Measurements from ENCODE around the gene PROX1.

The PROX1 gene

DNA sequence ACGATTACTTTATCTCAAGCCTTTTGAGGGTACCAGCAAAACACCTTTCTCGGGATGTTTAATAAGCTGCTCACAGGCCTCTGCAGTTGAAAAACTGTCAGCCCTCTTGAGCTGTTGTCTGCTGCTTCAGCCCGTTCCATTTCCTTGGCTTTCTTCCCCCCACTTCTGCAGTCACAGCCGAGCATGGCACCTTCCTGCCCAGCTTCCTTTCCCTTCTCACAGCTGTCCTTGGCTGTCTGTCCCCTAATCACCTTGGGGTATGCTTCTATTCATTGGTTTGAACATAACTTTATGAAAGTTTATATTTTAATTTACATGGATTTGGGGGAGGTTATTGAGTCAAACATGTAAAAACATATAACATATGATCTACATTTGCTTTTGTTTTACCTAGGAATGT lies 6.9 kb upstream of the PROX1 start:
- DNase-seq: no peak

DNA sequence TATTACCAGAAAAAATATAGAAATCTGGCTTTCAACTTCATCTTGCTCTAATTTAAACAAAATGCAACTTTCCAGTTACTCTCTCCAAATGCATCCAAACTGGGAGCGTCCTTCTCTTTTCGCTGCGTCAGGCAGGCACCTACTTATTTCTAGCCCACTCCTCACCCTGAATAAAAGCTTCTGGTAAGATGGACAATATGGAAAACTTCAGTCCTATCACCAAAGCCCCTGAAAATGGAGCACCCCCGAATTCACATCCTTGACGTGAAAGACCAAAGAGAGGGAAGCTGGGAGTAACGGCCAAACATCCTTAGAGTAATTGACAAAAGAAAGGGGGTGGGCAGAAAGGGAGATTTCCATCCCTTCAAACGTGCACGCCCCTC lies 5.5 kb upstream of the PROX1 start:
- no peak for DNase-seq

DNA sequence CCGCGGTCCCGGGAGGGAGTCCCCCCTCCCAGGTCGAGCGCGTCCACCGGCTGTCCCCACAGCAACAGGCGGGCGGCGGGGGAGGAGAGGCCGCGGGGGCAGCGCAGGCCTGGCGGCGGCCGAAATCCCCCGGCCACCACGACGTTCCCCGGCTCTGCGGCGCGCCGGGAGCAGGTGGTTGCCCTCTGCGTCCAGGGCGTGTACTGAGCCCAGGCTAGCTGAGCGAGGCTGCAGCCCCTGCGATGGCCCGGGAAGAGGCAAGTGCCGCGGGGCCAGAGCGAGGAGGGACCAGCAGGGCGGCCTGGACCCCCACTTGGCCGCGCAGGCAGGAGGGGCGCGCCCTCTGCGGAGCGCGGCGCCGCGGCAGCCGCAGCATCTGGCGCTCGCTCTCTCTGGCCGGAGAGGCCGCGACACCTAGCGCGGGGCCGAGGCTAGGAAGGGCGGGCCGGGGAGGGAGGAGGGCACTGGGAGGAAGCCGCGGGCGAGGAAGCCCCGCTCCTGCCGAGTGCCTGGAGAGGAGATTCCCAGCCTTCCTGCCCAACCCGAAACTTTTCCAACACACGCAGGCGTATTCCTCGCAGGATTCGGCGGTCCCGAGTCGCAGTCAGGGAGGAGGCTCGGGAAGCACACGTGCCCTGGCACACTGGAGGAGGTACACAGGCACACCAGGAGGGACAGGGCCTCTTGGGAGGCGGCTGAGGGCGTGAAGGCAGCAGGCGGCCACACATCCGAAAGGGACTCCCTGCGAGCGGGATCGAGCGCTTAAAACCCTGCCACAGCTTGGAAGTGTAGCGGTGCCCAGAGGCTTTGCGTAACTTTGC lies 4.9 kb upstream of the PROX1 start:
- DNase-seq: no peak

- no peak for DNase-seq
These were observed 4.0 kb upstream of the PROX1 start for GRCh38 chr1:213983493-213984386.

DNA sequence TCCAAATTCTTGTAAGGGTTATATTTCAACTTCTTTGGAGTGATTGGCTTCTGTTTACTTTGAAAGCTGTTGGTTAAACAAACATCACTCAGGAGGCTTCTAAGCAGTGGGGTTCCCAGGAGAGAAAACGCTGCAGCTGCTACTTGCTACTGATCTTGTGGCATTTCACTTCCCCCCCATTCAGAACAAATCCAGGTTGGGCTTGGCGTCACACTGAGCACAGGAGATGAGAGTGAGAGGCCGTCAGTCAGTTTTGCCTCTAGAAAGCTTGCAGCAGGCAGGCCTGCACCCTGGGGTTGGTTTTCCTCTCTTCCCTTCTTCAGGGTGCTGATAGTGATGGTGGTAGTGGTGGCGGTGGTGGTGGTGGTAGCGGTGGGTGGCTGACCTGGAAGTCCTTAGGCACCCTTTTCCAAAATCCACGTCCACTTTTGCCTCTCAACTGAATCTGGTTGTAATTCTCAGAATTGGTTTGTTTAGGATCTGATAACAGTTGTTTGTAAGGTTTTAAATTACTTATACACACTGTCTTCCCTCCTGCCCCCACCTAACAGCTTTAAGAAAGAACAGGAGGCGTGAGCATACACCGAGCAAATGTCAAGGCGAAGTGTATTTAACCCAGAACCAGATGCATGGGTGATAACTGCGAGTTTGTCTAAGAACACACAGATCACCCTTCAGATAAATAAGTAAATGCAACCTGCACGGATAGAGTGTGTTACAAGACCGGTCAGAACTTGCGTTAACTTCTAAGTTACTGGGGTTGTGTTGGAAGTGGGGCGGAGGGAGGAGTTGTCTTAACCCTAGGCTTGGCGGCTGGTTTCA lies 3.2 kb upstream of the PROX1 start:
- no peak for DNase-seq

- no peak for DNase-seq
These were observed 2.4 kb upstream of the PROX1 start for GRCh38 chr1:213985209-213986019.

- DNase-seq: no peak
These were observed 1.5 kb upstream of the PROX1 start for GRCh38 chr1:213986020-213986924.

DNA sequence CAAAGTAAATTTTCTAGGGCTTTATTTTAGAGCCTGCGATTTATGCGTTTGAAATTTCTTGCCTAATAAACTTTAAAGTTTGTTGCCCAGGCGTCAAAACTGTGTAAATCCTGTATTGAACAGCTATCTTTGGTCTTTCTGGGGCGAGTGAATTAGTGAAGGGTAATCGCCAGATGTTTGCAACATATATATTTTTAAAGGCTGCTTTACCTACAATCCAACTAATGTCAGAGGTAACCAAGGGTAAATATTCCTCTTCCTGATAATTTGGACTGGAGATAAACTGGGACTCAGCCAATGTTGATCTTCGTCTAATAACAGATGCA lies 885 bp upstream of the PROX1 start:
- DNase-seq: no peak

DNA sequence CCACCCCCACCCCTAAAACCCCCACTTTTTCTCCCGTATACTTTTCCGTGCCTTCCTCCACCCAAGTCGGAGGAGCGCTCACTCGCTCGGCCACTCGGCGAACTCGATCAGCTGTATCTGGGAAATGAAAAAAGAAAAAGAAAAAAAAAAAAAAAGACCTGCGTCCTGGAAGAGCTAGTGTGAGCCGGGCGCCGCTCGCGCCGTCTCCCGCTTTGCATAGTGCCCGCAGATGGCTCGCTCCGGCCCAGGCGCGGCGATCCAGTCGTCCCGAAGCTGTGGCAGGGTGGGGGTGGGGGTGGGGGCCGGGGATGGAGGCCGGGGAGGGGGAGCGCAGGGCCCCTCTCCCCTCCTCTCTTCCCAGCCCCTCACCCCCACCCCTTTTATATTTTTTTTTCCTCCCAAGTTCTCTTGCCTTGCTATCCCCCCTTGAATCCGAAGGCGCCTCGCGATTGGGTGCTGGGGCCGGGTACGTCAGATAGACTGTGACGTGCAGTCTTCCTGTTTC lies 299 bp upstream of the PROX1 start:
- no peak for DNase-seq

- no peak for DNase-seq
These were observed 781 bp downstream of the PROX1 start for GRCh38 chr1:213988507-213989001.

DNA sequence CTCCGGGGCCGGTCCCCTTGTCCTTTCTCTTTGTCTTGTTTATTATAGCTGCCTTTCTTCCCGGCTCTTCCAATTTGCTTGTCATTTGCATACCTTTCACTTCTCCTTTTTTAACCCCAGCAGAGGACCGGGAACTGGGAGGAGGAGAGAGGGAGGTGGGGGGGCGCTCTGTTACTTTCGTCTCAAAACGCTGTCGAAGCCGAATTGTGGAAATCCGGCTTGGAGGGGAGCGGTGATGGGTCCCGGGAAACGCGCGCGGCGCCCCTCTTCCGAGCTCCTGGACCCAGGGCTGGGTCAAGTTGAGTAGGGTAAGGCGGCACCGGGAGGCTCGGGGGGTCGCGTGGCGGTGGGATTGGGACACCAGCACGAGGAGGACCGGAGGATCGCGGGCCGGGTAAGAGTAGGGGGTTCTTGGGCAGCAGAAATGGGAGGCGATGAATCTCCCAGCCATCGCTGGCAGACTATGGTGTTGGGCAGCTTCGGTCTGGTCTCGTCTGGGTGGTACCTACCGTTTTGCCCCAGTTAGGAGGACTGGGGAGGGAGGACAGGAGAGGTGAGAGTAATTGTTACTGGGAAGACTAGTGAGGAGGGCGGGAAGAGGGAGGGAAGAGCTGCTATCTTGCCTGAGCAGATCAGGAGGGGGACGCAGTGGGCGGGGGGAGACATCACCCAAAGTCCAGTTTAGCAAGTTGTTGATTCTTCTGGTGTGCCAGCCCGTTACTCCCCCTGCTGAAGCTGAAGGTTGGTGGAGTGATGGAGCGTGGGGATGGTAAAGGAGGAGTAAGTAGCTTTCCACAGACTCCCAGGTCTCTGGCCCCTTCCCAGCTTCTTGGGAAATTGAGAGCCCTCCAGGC lies 1.5 kb downstream of the PROX1 start:
- no peak for DNase-seq

DNA sequence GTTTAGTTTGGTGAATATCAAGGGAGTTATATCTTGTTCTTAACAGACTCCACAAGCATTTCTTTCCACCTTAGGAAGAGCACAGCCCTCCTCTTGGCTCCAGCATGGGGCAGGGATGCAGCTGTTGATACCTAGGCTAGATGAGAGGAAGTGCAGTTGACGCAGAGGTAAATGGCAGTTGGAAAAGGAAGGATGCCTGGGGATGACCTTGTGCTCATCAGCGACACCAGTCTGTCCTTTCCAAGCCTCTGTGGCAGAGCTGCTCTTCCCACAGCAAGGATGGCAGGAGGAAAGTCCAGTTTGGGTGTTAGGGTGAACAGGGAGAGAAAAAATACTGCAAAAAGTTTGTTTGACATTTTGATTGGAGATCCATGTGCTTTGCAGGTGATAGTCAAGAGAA lies 6.2 kb downstream of the PROX1 start:
- DNase-seq: no peak

- no peak for DNase-seq
These were observed 7.1 kb downstream of the PROX1 start for GRCh38 chr1:213994888-213995287.

DNA sequence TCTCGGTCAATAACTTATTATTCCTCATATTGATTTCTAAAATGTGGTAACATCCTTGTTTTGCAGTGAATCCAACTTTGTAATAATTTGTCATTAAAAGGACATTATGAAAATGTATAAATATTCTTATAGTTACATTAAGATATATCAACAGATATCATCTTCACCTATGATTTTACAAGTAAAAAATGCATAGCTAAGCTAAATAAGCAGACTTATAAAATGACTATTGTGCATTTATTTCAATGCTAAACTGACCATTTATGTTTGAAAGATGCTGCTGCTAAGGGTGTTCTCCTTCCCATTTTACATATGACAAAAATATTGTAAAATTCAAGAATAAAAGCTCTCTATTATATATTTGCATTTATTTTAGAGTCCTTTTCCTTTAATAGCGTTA lies 7.8 kb downstream of the PROX1 start:
- DNase-seq: no peak

DNA sequence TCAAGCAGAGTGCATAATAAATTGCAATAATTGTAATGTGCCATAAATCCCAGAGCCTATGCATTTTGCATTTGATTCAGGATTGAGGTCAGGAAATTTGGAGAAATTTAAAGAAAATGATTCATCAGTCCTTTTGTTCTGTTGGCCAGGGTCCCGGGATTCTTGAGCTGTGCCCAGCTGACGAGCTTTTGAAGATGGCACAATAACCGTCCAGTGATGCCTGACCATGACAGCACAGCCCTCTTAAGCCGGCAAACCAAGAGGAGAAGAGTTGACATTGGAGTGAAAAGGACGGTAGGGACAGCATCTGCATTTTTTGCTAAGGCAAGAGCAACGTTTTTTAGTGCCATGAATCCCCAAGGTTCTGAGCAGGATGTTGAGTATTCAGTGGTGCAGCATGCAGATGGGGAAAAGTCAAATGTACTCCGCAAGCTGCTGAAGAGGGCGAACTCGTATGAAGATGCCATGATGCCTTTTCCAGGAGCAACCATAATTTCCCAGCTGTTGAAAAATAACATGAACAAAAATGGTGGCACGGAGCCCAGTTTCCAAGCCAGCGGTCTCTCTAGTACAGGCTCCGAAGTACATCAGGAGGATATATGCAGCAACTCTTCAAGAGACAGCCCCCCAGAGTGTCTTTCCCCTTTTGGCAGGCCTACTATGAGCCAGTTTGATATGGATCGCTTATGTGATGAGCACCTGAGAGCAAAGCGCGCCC lies 8.7 kb downstream of the PROX1 start:
- DNase-seq: no peak

DNA sequence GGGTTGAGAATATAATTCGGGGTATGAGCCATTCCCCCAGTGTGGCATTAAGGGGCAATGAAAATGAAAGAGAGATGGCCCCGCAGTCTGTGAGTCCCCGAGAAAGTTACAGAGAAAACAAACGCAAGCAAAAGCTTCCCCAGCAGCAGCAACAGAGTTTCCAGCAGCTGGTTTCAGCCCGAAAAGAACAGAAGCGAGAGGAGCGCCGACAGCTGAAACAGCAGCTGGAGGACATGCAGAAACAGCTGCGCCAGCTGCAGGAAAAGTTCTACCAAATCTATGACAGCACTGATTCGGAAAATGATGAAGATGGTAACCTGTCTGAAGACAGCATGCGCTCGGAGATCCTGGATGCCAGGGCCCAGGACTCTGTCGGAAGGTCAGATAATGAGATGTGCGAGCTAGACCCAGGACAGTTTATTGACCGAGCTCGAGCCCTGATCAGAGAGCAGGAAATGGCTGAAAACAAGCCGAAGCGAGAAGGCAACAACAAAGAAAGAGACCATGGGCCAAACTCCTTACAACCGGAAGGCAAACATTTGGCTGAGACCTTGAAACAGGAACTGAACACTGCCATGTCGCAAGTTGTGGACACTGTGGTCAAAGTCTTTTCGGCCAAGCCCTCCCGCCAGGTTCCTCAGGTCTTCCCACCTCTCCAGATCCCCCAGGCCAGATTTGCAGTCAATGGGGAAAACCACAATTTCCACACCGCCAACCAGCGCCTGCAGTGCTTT lies 9.4 kb downstream of the PROX1 start:
- no peak for DNase-seq

GRCh38 chr1:213997772-213998107 lies 10.0 kb downstream of the PROX1 start:
- no peak for DNase-seq

DNA sequence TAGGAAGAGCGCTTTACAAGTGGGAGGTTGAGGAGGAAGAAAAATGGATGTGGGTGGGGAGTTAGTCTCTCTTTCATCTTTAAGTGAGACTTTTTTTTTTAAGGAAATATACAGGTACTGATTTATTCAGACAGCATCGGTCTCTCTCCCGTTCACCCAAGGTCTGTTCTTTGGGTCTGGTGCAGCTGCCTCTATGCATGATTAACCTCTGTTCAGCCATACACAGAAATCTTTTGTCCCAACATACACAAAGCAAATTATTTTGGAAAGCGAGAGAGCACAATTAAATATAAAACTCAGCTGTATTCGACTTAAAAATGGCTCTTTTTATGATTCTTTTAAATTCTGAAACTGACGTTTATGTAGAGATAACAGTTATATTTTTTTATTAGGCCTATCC lies 11.0 kb downstream of the PROX1 start:
- no peak for DNase-seq

- no peak for DNase-seq
These were observed 12.0 kb downstream of the PROX1 start for GRCh38 chr1:213999732-214000131.
